HepG2 (cell line): ENCODE results near the gene ENDOD1. TPM values are rescaled to one million over a fixed set of nuclear protein-coding genes. Genes with fewer than 3 reads are reported as not detected.
A peak's percentile ranks its signal among the peaks of the same experiment; 100 is the strongest.
"Not testable (repeated sequence)": the region's sequence is repeated elsewhere in the genome, so short reads cannot be mapped to it uniquely, and the experiment has no call there.

Source experiments
- ATAC-seq: fragments of 200-7000 bp; cut with Tn5 transposase; 3 replicates; pipeline ENCODE4 v1.9.1; 2020; ENCODE audit warnings: mild to moderate bottlenecking, moderate library complexity
- BruUV-seq: library from RNA; stranded (reverse); fragments of 400-500 nt; replicated peaks from 2 replicates; lab custom pipeline; 2021; lab: Mats Ljungman, UMichigan
- CTCF ChIA-PET: fragments of 300-600 bp; formaldehyde crosslinking; extraction: SDS; loops from one replicate; lab custom pipeline; 2021; ENCODE audit warnings: low total read pairs, inconsistent platforms, low intra/inter-chr PET ratio; lab: Yijun Ruan, JAX
- POLR2A ChIA-PET: fragments of 350-600 bp; sonication (Branson Sonifier 250); formaldehyde crosslinking; loops from one replicate; lab custom pipeline; 2020; ENCODE audit warnings: antibody characterized with exemption, inconsistent platforms; lab: Yijun Ruan, JAX
- DNase-seq: peaks from one replicate; pipeline ENCODE4 v3.0.0-alpha.2; 2015; ENCODE audit warnings: low spot score
- FAIRE-seq: peaks from 3 replicates; lab custom pipeline; 2011; peaks lifted over from hg19 to GRCh38; lab: Jason Lieb, UNC
- H2AFZ ChIP-seq: one replicate; pipeline ENCODE4 v1.6.1; 2011; ENCODE audit warnings: low read length, inconsistent platforms
- H3K27ac ChIP-seq: fragments of 300-600 bp; 3 replicates; pipeline ENCODE4 v1.8.0; 2011; ENCODE audit warnings: mixed run types, mild to moderate bottlenecking, mixed read lengths, low read length, inconsistent platforms; ENCODE audit not compliant: insufficient read depth; ENCODE audit errors: extremely low read length
- H3K27me3 ChIP-seq, 2 experiments: fragments of 200-600 bp in 1 of 2; 2 replicates in 1 of 2; 3 replicates in 1 of 2; pipeline versions ENCODE4 v1.6.0 to v1.8.0; 2011; ENCODE audit warnings: low read length in 2 of 2, mild to moderate bottlenecking in 2 of 2, moderate library complexity in 2 of 2, inconsistent platforms in 1 of 2; ENCODE audit not compliant: insufficient read depth in 2 of 2, control insufficient read depth in 1 of 2
- H3K36me3 ChIP-seq, 2 experiments: fragments of 200-600 bp in 1 of 2; replicated peaks in 1 of 2; 2 replicates in 1 of 2; 3 replicates in 1 of 2; pipeline versions ENCODE4 v1.5.1 to v1.8.0; 2011; ENCODE audit warnings: low read length in 2 of 2, inconsistent platforms in 1 of 2; ENCODE audit not compliant: insufficient read depth in 2 of 2, control insufficient read depth in 1 of 2
- H3K4me1 ChIP-seq: 2 replicates; pipeline ENCODE4 v1.5.1; 2012; ENCODE audit warnings: low read length, inconsistent platforms; ENCODE audit not compliant: insufficient read depth
- H3K4me2 ChIP-seq: 2 replicates; pipeline ENCODE4 v1.6.0; 2011; ENCODE audit warnings: low read depth, low read length, inconsistent platforms
- H3K4me3 ChIP-seq, 3 experiments: fragments of 200-600 bp in 1 of 3; sonication (generic), shearing (Covaris generic) in 1 of 3; replicated peaks in 1 of 3; 2 replicates each; pipeline ENCODE4 v1.5.1; 2011 to 2016; ENCODE audit warnings: low read length in 3 of 3, inconsistent platforms in 2 of 3, low read depth in 2 of 3, mild to moderate bottlenecking in 2 of 3, control low read depth in 1 of 3, mixed read lengths in 1 of 3; ENCODE audit not compliant: insufficient read depth in 1 of 3
- H3K79me2 ChIP-seq: one replicate; pipeline ENCODE4 v1.6.1; 2011; ENCODE audit warnings: low read length, inconsistent platforms; ENCODE audit not compliant: insufficient read depth
- H3K9ac ChIP-seq: 2 replicates; pipeline ENCODE4 v1.6.0; 2011; ENCODE audit warnings: mild to moderate bottlenecking, low read depth, low read length, inconsistent platforms; ENCODE audit not compliant: insufficient read depth
- H3K9me3 ChIP-seq: 2 replicates; pipeline ENCODE4 v1.5.1; 2012; ENCODE audit warnings: mild to moderate bottlenecking, low read length
- H4K20me1 ChIP-seq: 2 replicates; pipeline ENCODE4 v1.6.0; 2011; ENCODE audit warnings: inconsistent platforms, mild to moderate bottlenecking, low read length, moderate library complexity; ENCODE audit not compliant: insufficient read depth
- ARNT2 ChIP-seq: sonication (generic); formaldehyde crosslinking; IDR thresholded peaks from 2 replicates; pipeline ENCODE4 v1.8.0; 2022; ENCODE audit warnings: mild to moderate bottlenecking, low read depth, missing genetic modification reagents, moderate library complexity
- KAT2B ChIP-seq: fragments of 150-350 bp; IDR thresholded peaks from 2 replicates; pipeline ENCODE4 v1.6.1; 2014; ENCODE audit warnings: low read depth, low read length, borderline replicate concordance
- KDM4B ChIP-seq: sonication (generic); formaldehyde crosslinking; IDR thresholded peaks from 2 replicates; pipeline ENCODE4 v1.4.0; 2020; ENCODE audit warnings: missing genetic modification reagents
- POLR2AphosphoS2 ChIP-seq: IDR thresholded peaks from 2 replicates; pipeline ENCODE4 v1.6.1; 2011; ENCODE audit warnings: low read depth, low read length, improper control_type of control experiment
- RNF2 ChIP-seq: fragments of 450-650 bp; conservative IDR thresholded peaks from 2 replicates; pipeline ENCODE4 v1.6.1; 2016; ENCODE audit warnings: low read depth
- SAFB2 ChIP-seq: sonication (generic); formaldehyde crosslinking; IDR thresholded peaks from 2 replicates; pipeline ENCODE4 v1.5.1; 2020; ENCODE audit warnings: missing genetic modification reagents, low read depth, mild to moderate bottlenecking, borderline replicate concordance
- SALL1 ChIP-seq: sonication (generic); formaldehyde crosslinking; IDR thresholded peaks from 2 replicates; pipeline ENCODE4 v1.8.0; 2022; ENCODE audit warnings: mild to moderate bottlenecking, missing genetic modification reagents
- SMAD3 ChIP-seq: sonication (generic); formaldehyde crosslinking; IDR thresholded peaks from 2 replicates; pipeline ENCODE4 v1.4.0; 2020; ENCODE audit warnings: missing genetic modification reagents
- SP2 ChIP-seq: sonication (generic); formaldehyde crosslinking; IDR thresholded peaks from 2 replicates; pipeline ENCODE4 v1.5.1; 2020; ENCODE audit warnings: mild to moderate bottlenecking, missing genetic modification reagents
- ZNF605 ChIP-seq: sonication (generic); formaldehyde crosslinking; IDR thresholded peaks from 2 replicates; pipeline ENCODE4 v1.8.0; 2022; ENCODE audit warnings: mild to moderate bottlenecking, missing genetic modification reagents
- WGBS: methylation state at CpG from one replicate; pipeline ENCODE4 v1.1.6; 2017; ENCODE audit warnings: low lambda C conversion rate; 5-methylcytosine and 5-hydroxymethylcytosine counted together
- in situ Hi-C: cut with HindIII; loops from 2 replicates; pipeline ENCODE4 v1.10.0; 2017; ENCODE audit warnings: low pct_unique_long_range_greater_than_20kb; ENCODE audit not compliant: extremely low pct_ligation_motif_present
- intact Hi-C: fragments of 100-400 bp; cut with micrococcal nuclease; formaldehyde crosslinking; loops from one replicate; pipeline ENCODE4 v1.10.0; 2022; ENCODE audit not compliant: unreplicated experiment
- polyA plus RNA-seq, 8 experiments: library from polyadenylated mRNA; depleted of rRNA in 3 of 8; stranded (reverse) in 7 of 8; unstranded in 1 of 8; fragments of >200 nt; fragmentation: Illumina TruSeq in 4 of 8; extraction: Trizol in 4 of 8; gene quantifications; 2 replicates each; pipeline versions ENCODE4 v1.2.1 to v1.2.3, GENCODE V29; 2011 to 2016; ENCODE audit warnings: low read depth in 4 of 8, missing spikeins in 1 of 8, mixed read lengths in 1 of 8; ENCODE audit not compliant: insufficient read depth in 1 of 8
- total RNA-seq, 5 experiments: library from RNA; depleted of rRNA; stranded (reverse); fragments of >200 nt; fragmentation: Illumina TruSeq; extraction: Trizol; gene quantifications; 2 replicates each; pipeline ENCODE4 v1.2.3, GENCODE V29; 2016; ENCODE audit warnings: low read depth in 1 of 5
- TF ChIP-seq, protein P1 (sequence below): sonication (generic); formaldehyde crosslinking; IDR thresholded peaks from 2 replicates; pipeline ENCODE4 v1.4.0; 2020; ENCODE audit warnings: missing genetic modification reagents
- TF ChIP-seq, protein P2 (sequence below): sonication (generic); formaldehyde crosslinking; IDR thresholded peaks from 2 replicates; pipeline ENCODE4 v1.8.1; 2022; ENCODE audit warnings: mild to moderate bottlenecking, missing genetic modification reagents
- TF ChIP-seq, protein P3 (sequence below): sonication (generic); formaldehyde crosslinking; IDR thresholded peaks from 2 replicates; pipeline ENCODE4 v1.5.0; 2020; ENCODE audit warnings: missing genetic modification reagents
- TF ChIP-seq, protein P4 (sequence below): sonication (generic); formaldehyde crosslinking; IDR thresholded peaks from 2 replicates; pipeline ENCODE4 v1.4.0; 2020; ENCODE audit warnings: missing genetic modification reagents, low read depth, mild to moderate bottlenecking, borderline replicate concordance

Gene ENDOD1
- total and polyA plus RNA-seq, 2 of the 13 experiments (the other 11 are each of a cell fraction or from before 2014, with no cell fraction given) = 2.0 to 6.8 TPM

DNA sequence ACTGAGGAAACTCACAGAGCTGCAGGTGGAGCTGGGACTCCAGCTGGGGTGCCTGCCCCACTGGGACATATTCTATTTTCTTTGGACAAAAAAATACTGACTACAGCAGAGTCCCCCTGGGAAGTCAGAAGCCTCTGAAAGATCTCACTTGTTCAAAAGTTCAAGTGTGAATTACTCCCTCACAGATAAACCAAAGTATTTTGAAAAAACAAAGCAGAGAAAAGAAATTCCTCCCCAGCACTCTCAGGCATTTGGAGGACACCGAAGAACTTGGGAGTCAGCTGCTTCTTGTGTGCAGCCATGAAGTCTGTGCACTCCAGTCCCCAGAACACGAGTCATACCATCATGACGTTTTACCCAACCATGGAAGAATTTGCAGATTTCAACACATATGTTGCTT is 40.5 kb upstream of the ENDOD1 start, which contains the start of gene KDM4F:
Gene KDM4F, plus strand, starts transcription at position 301 of the 400 bp plus-strand sequence.
- ATAC-seq, H3K9me3 ChIP-seq, H3K27me3 ChIP-seq, DNase-seq, POLR2A ChIA-PET, intact Hi-C loops, H3K36me3 ChIP-seq, H3K4me1 ChIP-seq, H3K4me2 ChIP-seq, H4K20me1 ChIP-seq, H3K9ac ChIP-seq, FAIRE-seq, CTCF ChIA-PET, BruUV-seq, H2AFZ ChIP-seq, in situ Hi-C loops, H3K27ac ChIP-seq, H3K4me3 ChIP-seq, H3K79me2 ChIP-seq: not testable (repeated sequence)
- no CpG with 5 or more reads among the region's 3 CpGs for WGBS

DNA sequence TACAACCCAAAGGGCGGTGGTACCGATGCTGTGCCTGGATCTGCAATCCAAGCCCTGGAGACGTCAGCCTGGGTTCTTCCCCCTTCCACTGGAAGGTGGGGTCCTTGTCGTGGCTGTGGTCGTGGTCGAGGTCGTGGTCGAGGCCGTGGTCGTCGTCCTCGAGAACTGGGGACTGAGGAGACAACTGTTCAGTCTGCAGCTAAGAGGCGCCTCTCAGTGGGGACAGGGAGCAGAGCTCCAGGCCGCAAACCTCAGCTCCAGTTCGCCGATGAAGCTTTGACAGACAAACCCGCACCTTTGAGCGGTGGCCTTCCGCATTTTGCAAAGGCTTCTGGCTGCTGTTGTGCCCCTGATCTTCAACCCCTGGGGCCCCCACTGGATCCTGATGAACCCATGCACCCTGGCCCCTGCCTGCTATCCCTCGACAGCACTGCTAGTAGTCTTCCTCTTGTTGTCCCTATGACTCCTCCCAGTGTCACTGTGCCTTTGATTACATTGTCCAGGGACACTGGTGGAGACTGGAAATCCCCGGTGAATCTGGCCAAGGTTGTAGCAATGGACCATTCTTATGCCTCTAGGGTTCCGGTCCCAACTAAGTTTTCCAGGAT is 38.9 kb upstream of the ENDOD1 start:
- WGBS = 24% methylated on average over 3 of the region's 22 CpGs
- no peak overlapping the region for H3K27ac ChIP-seq
- H3K9me3 ChIP-seq = no peaks in the 10 kb centered on the region
- H3K79me2 ChIP-seq = no peaks in the 10 kb centered on the region
- CTCF ChIA-PET = no interaction called here
- intact Hi-C loops (no loop called here), in situ Hi-C loops (no loop called here)
- H4K20me1 ChIP-seq = no peaks in the 10 kb centered on the region
- no peak overlapping the region; the same call in 1 of the 2 replicates for H3K4me2 ChIP-seq
- no peak overlapping the region for H2AFZ ChIP-seq
- no peaks in the 10 kb centered on the region for H3K36me3 ChIP-seq
- peak; percentile 81 for ATAC-seq
- 0 out of 2 replicates have a peak, but pooled peaks cover 6% of the 10 kb centered on the region for H3K4me1 ChIP-seq
- BruUV-seq = no TSS peak
- no peak overlapping the region for H3K4me3 ChIP-seq
- no peaks in the 10 kb centered on the region for H3K27me3 ChIP-seq
- DNase-seq = no peak
- H3K9ac ChIP-seq = no peak overlapping the region
- FAIRE-seq = no peak
- POLR2A ChIA-PET = no interaction called here
- TF ChIP-seq POLR2AphosphoS2 = no peak
- TF ChIP-seq SP2 (CRISPR knock-in tag) = no peak
- no peak for TF ChIP-seq ZNF605 (CRISPR knock-in tag)
- TF ChIP-seq KAT2B = no peak
- TF ChIP-seq, protein P1, sequence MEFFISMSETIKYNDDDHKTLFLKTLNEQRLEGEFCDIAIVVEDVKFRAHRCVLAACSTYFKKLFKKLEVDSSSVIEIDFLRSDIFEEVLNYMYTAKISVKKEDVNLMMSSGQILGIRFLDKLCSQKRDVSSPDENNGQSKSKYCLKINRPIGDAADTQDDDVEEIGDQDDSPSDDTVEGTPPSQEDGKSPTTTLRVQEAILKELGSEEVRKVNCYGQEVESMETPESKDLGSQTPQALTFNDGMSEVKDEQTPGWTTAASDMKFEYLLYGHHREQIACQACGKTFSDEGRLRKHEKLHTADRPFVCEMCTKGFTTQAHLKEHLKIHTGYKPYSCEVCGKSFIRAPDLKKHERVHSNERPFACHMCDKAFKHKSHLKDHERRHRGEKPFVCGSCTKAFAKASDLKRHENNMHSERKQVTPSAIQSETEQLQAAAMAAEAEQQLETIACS (CRISPR knock-in tag) = no peak
- TF ChIP-seq, protein P2, sequence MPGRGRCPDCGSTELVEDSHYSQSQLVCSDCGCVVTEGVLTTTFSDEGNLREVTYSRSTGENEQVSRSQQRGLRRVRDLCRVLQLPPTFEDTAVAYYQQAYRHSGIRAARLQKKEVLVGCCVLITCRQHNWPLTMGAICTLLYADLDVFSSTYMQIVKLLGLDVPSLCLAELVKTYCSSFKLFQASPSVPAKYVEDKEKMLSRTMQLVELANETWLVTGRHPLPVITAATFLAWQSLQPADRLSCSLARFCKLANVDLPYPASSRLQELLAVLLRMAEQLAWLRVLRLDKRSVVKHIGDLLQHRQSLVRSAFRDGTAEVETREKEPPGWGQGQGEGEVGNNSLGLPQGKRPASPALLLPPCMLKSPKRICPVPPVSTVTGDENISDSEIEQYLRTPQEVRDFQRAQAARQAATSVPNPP = no peak
- TF ChIP-seq SAFB2 = no peak
- TF ChIP-seq ARNT2 (CRISPR knock-in tag) = no peak
- no peak for TF ChIP-seq SMAD3 (CRISPR knock-in tag)
- TF ChIP-seq, protein P3, sequence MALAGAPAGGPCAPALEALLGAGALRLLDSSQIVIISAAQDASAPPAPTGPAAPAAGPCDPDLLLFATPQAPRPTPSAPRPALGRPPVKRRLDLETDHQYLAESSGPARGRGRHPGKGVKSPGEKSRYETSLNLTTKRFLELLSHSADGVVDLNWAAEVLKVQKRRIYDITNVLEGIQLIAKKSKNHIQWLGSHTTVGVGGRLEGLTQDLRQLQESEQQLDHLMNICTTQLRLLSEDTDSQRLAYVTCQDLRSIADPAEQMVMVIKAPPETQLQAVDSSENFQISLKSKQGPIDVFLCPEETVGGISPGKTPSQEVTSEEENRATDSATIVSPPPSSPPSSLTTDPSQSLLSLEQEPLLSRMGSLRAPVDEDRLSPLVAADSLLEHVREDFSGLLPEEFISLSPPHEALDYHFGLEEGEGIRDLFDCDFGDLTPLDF (CRISPR knock-in tag) = no peak
- TF ChIP-seq, protein P4, sequence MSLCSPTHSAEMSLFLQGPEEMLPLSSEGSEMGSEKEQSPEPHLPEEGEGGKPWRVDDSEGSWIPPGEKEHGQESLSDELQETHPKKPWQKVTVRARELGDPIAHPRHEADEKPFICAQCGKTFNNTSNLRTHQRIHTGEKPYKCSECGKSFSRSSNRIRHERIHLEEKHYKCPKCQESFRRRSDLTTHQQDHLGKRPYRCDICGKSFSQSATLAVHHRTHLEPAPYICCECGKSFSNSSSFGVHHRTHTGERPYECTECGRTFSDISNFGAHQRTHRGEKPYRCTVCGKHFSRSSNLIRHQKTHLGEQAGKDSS (CRISPR knock-in tag) = no peak
- peak; percentile 31; the same call in 1 of the 2 replicates for TF ChIP-seq SALL1 (CRISPR knock-in tag)
- TF ChIP-seq KDM4B (CRISPR knock-in tag) = no peak
- TF ChIP-seq RNF2 = no peak
